ENCODE data around the gene CCDC92B. TPM values are rescaled to one million over a fixed set of nuclear protein-coding genes. Genes with fewer than 3 reads are reported as not detected.

CCDC92B gene
- polyA plus RNA-seq, 1 donor from 2014 or later = not detected

GRCh38 chr17:2719861-2720260, 29.6 kb downstream of the CCDC92B start:
- Mint-ChIP-seq H3K27me3 (peaks cover 3% of the 10 kb centered on the region), H3K9me3 (no peaks in the 10 kb centered on the region), H3K27ac (no peak overlapping the region), H3K4me3 (no peak overlapping the region), H3K36me3 (peaks cover 1% of the 10 kb centered on the region), H3K4me1 (no peaks in the 10 kb centered on the region)

GRCh38 chr17:2718150-2718938, 31.1 kb downstream of the CCDC92B start:
- Mint-ChIP-seq H3K27me3 (peaks cover 2% of the 10 kb centered on the region), H3K4me3 (no peak overlapping the region), H3K9me3 (no peaks in the 10 kb centered on the region)

GRCh38 chr17:2716649-2717048, 32.8 kb downstream of the CCDC92B start:
- H3K36me3 Mint-ChIP-seq = peaks cover 1% of the 10 kb centered on the region

More at GRCh38 chr17:2718150-2718938, 31.1 kb downstream of the CCDC92B start:
- Mint-ChIP-seq H3K4me1 (peaks cover 0 to 3% (median 0%) of the 10 kb centered on the region in 3 donors), H3K36me3 (peaks cover 1% of the 10 kb centered on the region), H3K27ac (no peak overlapping the region)

GRCh38 chr17:2713881-2714280, 35.6 kb downstream of the CCDC92B start:
- H3K4me3 Mint-ChIP-seq = peak overlapping the region in 1 of 4 donors; percentile 83
- no peaks in the 10 kb centered on the region for H3K9me3 Mint-ChIP-seq
- H3K4me1 Mint-ChIP-seq = peaks cover 24 to 29% (median 28%) of the 10 kb centered on the region in 3 donors
- no peaks in the 10 kb centered on the region for H3K36me3 Mint-ChIP-seq
- no peaks in the 10 kb centered on the region for H3K27me3 Mint-ChIP-seq
- H3K27ac Mint-ChIP-seq = peak overlapping the region in 1 of 3 donors; percentile 87

More at GRCh38 chr17:2716649-2717048, 32.8 kb downstream of the CCDC92B start:
- Mint-ChIP-seq H3K9me3 (no peaks in the 10 kb centered on the region), H3K4me1 (peaks cover 4 to 10% (median 8%) of the 10 kb centered on the region in 3 donors), H3K27me3 (peaks cover 2% of the 10 kb centered on the region), H3K27ac (no peak overlapping the region), H3K4me3 (no peak overlapping the region)

- H3K4me3 Mint-ChIP-seq = peak overlapping the region; percentile 80 to 91 (median 86)
- no peaks in the 10 kb centered on the region for H3K9me3 Mint-ChIP-seq
- H3K4me1 Mint-ChIP-seq = peaks cover 30 to 32% (median 31%) of the 10 kb centered on the region in 3 donors
- no peaks in the 10 kb centered on the region for H3K27me3 Mint-ChIP-seq
- peak overlapping the region; percentile 82 to 88 (median 87) for H3K27ac Mint-ChIP-seq
- H3K36me3 Mint-ChIP-seq = no peaks in the 10 kb centered on the region
Observed at GRCh38 chr17:2712300-2713043, 37.0 kb downstream of the CCDC92B start.

- H3K27ac Mint-ChIP-seq = peak within 1 kb of the TSS; percentile 91 to 98 (median 94)
- H3K9me3 Mint-ChIP-seq = no peaks in the 10 kb centered on the region
- H3K36me3 Mint-ChIP-seq = no peaks in the 10 kb centered on the region
- peaks cover 30 to 32% (median 31%) of the 10 kb centered on the region in 3 donors for H3K4me1 Mint-ChIP-seq
- H3K4me3 Mint-ChIP-seq = peak within 1 kb of the TSS; percentile 86 to 97 (median 96)
- H3K27me3 Mint-ChIP-seq = no peaks in the 10 kb centered on the region
Observed at GRCh38 chr17:2711608-2712299, 37.7 kb downstream of the CCDC92B start, which contains the start of gene CLUH. Gene CLUH (minus strand): TSS chr17:2711764. CDS start chr17:2711661, 103 bp downstream.

- peaks cover 30 to 32% (median 31%) of the 10 kb centered on the region in 3 donors for H3K4me1 Mint-ChIP-seq
- peak overlapping the region; percentile 91 to 98 (median 94) for H3K27ac Mint-ChIP-seq
Observed at GRCh38 chr17:2710803-2711607, 38.4 kb downstream of the CCDC92B start.

GRCh38 chr17:2710071-2710802, 39.2 kb downstream of the CCDC92B start:
- Mint-ChIP-seq H3K36me3 (no peaks in the 10 kb centered on the region), H3K4me1 (peaks cover 32 to 36% (median 33%) of the 10 kb centered on the region in 3 donors), H3K27me3 (no peaks in the 10 kb centered on the region), H3K27ac (peak overlapping the region; percentile 91 to 98 (median 94)), H3K4me3 (peak overlapping the region; percentile 86 to 97 (median 96)), H3K9me3 (no peaks in the 10 kb centered on the region)

More at GRCh38 chr17:2710803-2711607, 38.4 kb downstream of the CCDC92B start:
- Mint-ChIP-seq H3K36me3 (no peaks in the 10 kb centered on the region), H3K4me3 (peak overlapping the region; percentile 86 to 97 (median 96)), H3K9me3 (no peaks in the 10 kb centered on the region), H3K27me3 (no peaks in the 10 kb centered on the region)

GRCh38 chr17:2709183-2709661, 40.2 kb downstream of the CCDC92B start:
- H3K4me1 Mint-ChIP-seq = peaks cover 32 to 40% (median 33%) of the 10 kb centered on the region in 3 donors

GRCh38 chr17:2708585-2709182, 40.8 kb downstream of the CCDC92B start:
- H3K4me3 Mint-ChIP-seq = peak overlapping the region; percentile 86 to 97 (median 96)
- peak overlapping the region; percentile 91 to 98 (median 94) for H3K27ac Mint-ChIP-seq
- H3K9me3 Mint-ChIP-seq = no peaks in the 10 kb centered on the region
- H3K4me1 Mint-ChIP-seq = peaks cover 31 to 40% (median 33%) of the 10 kb centered on the region in 3 donors
- no peaks in the 10 kb centered on the region for H3K36me3 Mint-ChIP-seq
- H3K27me3 Mint-ChIP-seq = no peaks in the 10 kb centered on the region

More at GRCh38 chr17:2709183-2709661, 40.2 kb downstream of the CCDC92B start:
- Mint-ChIP-seq H3K9me3 (no peaks in the 10 kb centered on the region), H3K27me3 (no peaks in the 10 kb centered on the region), H3K27ac (peak overlapping the region; percentile 91 to 98 (median 94)), H3K36me3 (no peaks in the 10 kb centered on the region), H3K4me3 (peak overlapping the region; percentile 86 to 97 (median 96))

- Mint-ChIP-seq H3K36me3 (no peaks in the 10 kb centered on the region), H3K27me3 (no peaks in the 10 kb centered on the region), H3K4me1 (peaks cover 29 to 40% (median 33%) of the 10 kb centered on the region in 3 donors), H3K27ac (peak overlapping the region in 2 of 3 donors; percentile 59 to 98), H3K9me3 (no peaks in the 10 kb centered on the region), H3K4me3 (peak overlapping the region; percentile 46 to 97 (median 92))
Observed at GRCh38 chr17:2707721-2708584, 41.5 kb downstream of the CCDC92B start.

- Mint-ChIP-seq H3K9me3 (no peaks in the 10 kb centered on the region), H3K27me3 (no peaks in the 10 kb centered on the region), H3K4me1 (peaks cover 26 to 34% (median 29%) of the 10 kb centered on the region in 3 donors), H3K4me3 (peak overlapping the region in 1 of 4 donors; percentile 38), H3K36me3 (no peaks in the 10 kb centered on the region), H3K27ac (no peak overlapping the region)
Observed at GRCh38 chr17:2706911-2707510, 42.4 kb downstream of the CCDC92B start.

Data from IgD-negative memory B cell (primary cell).